Caco-2 (cell line): ENCODE results near the gene CYP4F8. TPM values are rescaled to one million over a fixed set of nuclear protein-coding genes. Genes with fewer than 3 reads are reported as not detected.

Experiments used
- BruUV-seq: library from RNA; stranded (reverse); fragments of 400-500 nt; replicated peaks from 2 replicates; lab custom pipeline; 2021; lab: Mats Ljungman, UMichigan
- CTCF ChIA-PET: fragments of 300-600 bp; sonication (Branson Sonifier 250); formaldehyde crosslinking; loops from one replicate; lab custom pipeline; 2022; ENCODE audit warnings: antibody characterized with exemption; lab: Charles Lee
- POLR2A ChIA-PET: fragments of 300-600 bp; sonication (Branson Sonifier 250); formaldehyde crosslinking; loops from one replicate; lab custom pipeline; 2022; ENCODE audit warnings: antibody characterized with exemption; lab: Charles Lee
- DNase-seq, 2 experiments: peaks; one replicate each; pipeline versions ENCODE4 v3.0.0 to v3.0.0-alpha.2; 2020 to 2022
- H3K27me3 ChIP-seq: replicated peaks from 2 replicates; pipeline ENCODE4 v1.6.0; 2011; ENCODE audit warnings: low read length; ENCODE audit not compliant: control insufficient read depth, insufficient read depth
- H3K36me3 ChIP-seq: 2 replicates; pipeline ENCODE4 v1.5.1; 2011; ENCODE audit warnings: low read length; ENCODE audit not compliant: control insufficient read depth, insufficient read depth
- H3K4me1 ChIP-seq: fragments of 250-450 bp; sonication (Bioruptor Pico); 2 replicates; pipeline ENCODE4 v1.5.1; 2020; ENCODE audit warnings: mild to moderate bottlenecking
- H3K4me3 ChIP-seq: 2 replicates; pipeline ENCODE4 v1.5.1; 2011; ENCODE audit warnings: low read depth, mild to moderate bottlenecking, control low read depth, low read length
- H3K9me3 ChIP-seq: fragments of 250-450 bp; sonication (Bioruptor Pico); 2 replicates; pipeline ENCODE4 v1.5.1; 2020; ENCODE audit warnings: mild to moderate bottlenecking, moderate library complexity
- H3K27ac Mint-ChIP-seq: one replicate; pipeline ENCODE4 v1.8.0; 2022; ENCODE audit warnings: mixed read lengths; ENCODE audit not compliant: unreplicated experiment
- H3K27me3 Mint-ChIP-seq: one replicate; pipeline ENCODE4 v1.8.0; 2022; ENCODE audit warnings: mixed read lengths; ENCODE audit not compliant: insufficient read depth, unreplicated experiment
- H3K36me3 Mint-ChIP-seq: one replicate; pipeline ENCODE4 v1.8.0; 2022; ENCODE audit warnings: mild to moderate bottlenecking, mixed read lengths; ENCODE audit not compliant: insufficient read depth, unreplicated experiment
- H3K4me1 Mint-ChIP-seq: one replicate; pipeline ENCODE4 v1.8.0; 2022; ENCODE audit warnings: low read depth, mixed read lengths; ENCODE audit not compliant: unreplicated experiment
- H3K4me3 Mint-ChIP-seq: one replicate; pipeline ENCODE4 v1.8.0; 2022; ENCODE audit warnings: mild to moderate bottlenecking, moderate library complexity, mixed read lengths; ENCODE audit not compliant: unreplicated experiment
- H3K9me3 Mint-ChIP-seq: one replicate; pipeline ENCODE4 v1.8.0; 2022; ENCODE audit warnings: mixed read lengths; ENCODE audit not compliant: unreplicated experiment
- CTCF ChIP-seq, 2 experiments: fragments of 200-600 bp in 1 of 2; IDR thresholded peaks; 1 replicate in 1 of 2; 2 replicates in 1 of 2; pipeline versions ENCODE4 v1.5.1 to v1.8.0; 2011 to 2022; ENCODE audit warnings: antibody characterized with exemption in 1 of 2, control low read depth in 1 of 2, inconsistent platforms in 1 of 2, low read depth in 1 of 2, low read length in 1 of 2, mild to moderate bottlenecking in 1 of 2, moderate library complexity in 1 of 2; ENCODE audit not compliant: insufficient read depth in 1 of 2, severe bottlenecking in 1 of 2, unreplicated experiment in 1 of 2
- intact Hi-C: fragments of 100-400 bp; cut with micrococcal nuclease; formaldehyde crosslinking; loops from one replicate; pipeline ENCODE4 v1.10.0; 2022; ENCODE audit not compliant: unreplicated experiment
- total RNA-seq: library from RNA; stranded (reverse); gene quantifications from 2 replicates; pipeline ENCODE4 v1.2.3, GENCODE V29; 2022

Gene CYP4F8
- total RNA-seq, 1 experiment from 2014 or later, result not detected

GRCh38 chr19:15636026-15636425, 21.0 kb downstream of the CYP4F8 start:
- intact Hi-C loops, result no loop called here
- Mint-ChIP-seq H3K4me3 (no peak overlapping the region), H3K4me1 (no peaks in the 10 kb centered on the region), H3K27ac (no peak overlapping the region), H3K27me3 (peaks cover 3% of the 10 kb centered on the region), H3K36me3 (no peaks in the 10 kb centered on the region), H3K9me3 (no peaks in the 10 kb centered on the region)
- H3K36me3 ChIP-seq, result no peaks in the 10 kb centered on the region
- H3K27me3 ChIP-seq, result no peaks in the 10 kb centered on the region; the same call in 1 of the 2 replicates
- TF ChIP-seq CTCF (IDR thresholded peaks at IDR 0.05; ENCODE audit: insufficient read depth in 1 of 2, low read depth in 1 of 2, low read length in 1 of 2, severe bottlenecking in 1 of 2, unreplicated experiment in 1 of 2), result no peak
- ChIA-PET CTCF (no interaction called here), POLR2A (no interaction called here)
- DNase-seq, result no peak
- no peak overlapping the region for H3K4me3 ChIP-seq
- H3K9me3 ChIP-seq, result no peaks in the 10 kb centered on the region
- no TSS peak for BruUV-seq
- no peaks in the 10 kb centered on the region for H3K4me1 ChIP-seq

DNA sequence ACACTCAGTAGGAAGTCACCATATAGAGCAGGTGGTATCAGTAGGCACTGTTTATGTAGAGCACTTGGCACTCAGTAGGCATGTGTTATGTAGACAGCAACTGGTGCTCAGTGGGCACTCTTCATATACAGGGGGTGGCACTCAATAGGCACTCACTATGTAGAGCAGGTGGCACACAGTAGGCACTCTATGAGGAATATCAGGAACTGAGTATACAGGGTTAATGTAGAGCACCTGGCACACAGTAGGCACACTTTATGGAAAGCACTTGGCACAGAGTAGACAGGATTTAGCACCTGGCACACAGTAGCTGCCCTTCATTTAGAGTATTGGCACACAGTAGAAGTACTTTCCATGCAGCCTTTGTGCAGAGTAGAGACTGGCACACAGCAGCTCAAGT, 24.6 kb downstream of the CYP4F8 start:
- ChIA-PET CTCF (interaction anchor here (0.7 kb wide), 1 partner anchor 450 kb away, joined by 3 read pairs; no protein-coding TSS in a partner anchor), POLR2A (no interaction called here)
- no peak for DNase-seq
- Mint-ChIP-seq H3K27me3 (peaks cover 3% of the 10 kb centered on the region), H3K4me3 (no peak overlapping the region), H3K27ac (no peak overlapping the region), H3K4me1 (no peaks in the 10 kb centered on the region), H3K36me3 (no peaks in the 10 kb centered on the region), H3K9me3 (peaks cover 12% of the 10 kb centered on the region)
- Histone ChIP-seq H3K4me1 (no peaks in the 10 kb centered on the region), H3K27me3 (no peaks in the 10 kb centered on the region; the same call in 1 of the 2 replicates), H3K9me3 (no peaks in the 10 kb centered on the region), H3K36me3 (no peaks in the 10 kb centered on the region), H3K4me3 (no peak overlapping the region)
- BruUV-seq, result no TSS peak
- intact Hi-C loops, result no loop called here
- TF ChIP-seq CTCF (IDR thresholded peaks at IDR 0.05; ENCODE audit: insufficient read depth in 1 of 2, low read depth in 1 of 2, low read length in 1 of 2, severe bottlenecking in 1 of 2, unreplicated experiment in 1 of 2), result no peak

DNA sequence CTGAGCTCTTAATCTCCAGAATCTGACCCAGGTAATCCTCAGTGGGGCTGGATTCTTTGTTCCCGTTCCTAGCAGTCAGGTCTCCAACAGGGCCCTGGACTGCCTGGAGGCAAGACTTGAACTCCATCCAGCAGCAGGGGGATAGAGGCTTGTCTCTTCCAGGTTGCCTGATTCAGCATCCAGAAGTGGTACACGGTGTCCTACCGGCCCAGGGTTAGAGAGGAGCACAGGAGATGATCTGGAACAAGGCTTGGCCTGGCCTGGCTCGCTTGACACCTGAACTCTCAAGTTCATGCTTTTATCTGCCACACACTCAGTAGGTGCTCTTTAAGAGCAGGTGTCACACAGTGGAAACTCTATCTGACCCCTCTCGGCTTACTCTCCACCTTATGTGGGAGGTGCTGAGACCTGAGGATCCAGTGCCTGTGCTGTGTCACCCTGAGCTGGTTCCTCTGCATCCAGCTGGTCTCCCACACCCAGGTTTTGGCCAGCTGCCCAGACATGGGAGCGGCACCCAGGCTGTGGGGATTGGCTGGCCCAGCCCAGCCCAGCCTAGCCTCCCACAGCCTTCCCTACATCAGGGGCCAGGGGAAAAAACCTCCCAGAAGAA, 25.4 kb downstream of the CYP4F8 start, which contains the start of gene CYP4F3:
Gene CYP4F3 (plus strand): TSS at position 604 of the 610 bp plus-strand sequence. CDS start 519 bp downstream, outside the sequence.
- ChIA-PET CTCF (no interaction called here), POLR2A (no interaction called here)
- H3K36me3 Mint-ChIP-seq, result no peaks in the 10 kb centered on the region
- no peaks in the 10 kb centered on the region for H3K36me3 ChIP-seq
- no TSS peak for BruUV-seq
- no peaks in the 10 kb centered on the region; the same call in 1 of the 2 replicates for H3K27me3 ChIP-seq
- H3K4me3 Mint-ChIP-seq, result no peak within 1 kb of the TSS
- H3K27ac Mint-ChIP-seq, result no peak within 1 kb of the TSS
- TF ChIP-seq CTCF (IDR thresholded peaks at IDR 0.05; ENCODE audit: insufficient read depth in 1 of 2, low read depth in 1 of 2, low read length in 1 of 2, severe bottlenecking in 1 of 2, unreplicated experiment in 1 of 2), result no peak
- H3K27me3 Mint-ChIP-seq, result peaks cover 3% of the 10 kb centered on the region
- intact Hi-C loops, result no loop called here
- H3K9me3 Mint-ChIP-seq, result peaks cover 12% of the 10 kb centered on the region
- no peaks in the 10 kb centered on the region for H3K4me1 ChIP-seq
- no peaks in the 10 kb centered on the region for H3K9me3 ChIP-seq
- no peaks in the 10 kb centered on the region for H3K4me1 Mint-ChIP-seq
- no peak within 1 kb of the TSS for H3K4me3 ChIP-seq
- DNase-seq, result no peak
